ENCODE measurements around the gene RCAN2.

DNA sequence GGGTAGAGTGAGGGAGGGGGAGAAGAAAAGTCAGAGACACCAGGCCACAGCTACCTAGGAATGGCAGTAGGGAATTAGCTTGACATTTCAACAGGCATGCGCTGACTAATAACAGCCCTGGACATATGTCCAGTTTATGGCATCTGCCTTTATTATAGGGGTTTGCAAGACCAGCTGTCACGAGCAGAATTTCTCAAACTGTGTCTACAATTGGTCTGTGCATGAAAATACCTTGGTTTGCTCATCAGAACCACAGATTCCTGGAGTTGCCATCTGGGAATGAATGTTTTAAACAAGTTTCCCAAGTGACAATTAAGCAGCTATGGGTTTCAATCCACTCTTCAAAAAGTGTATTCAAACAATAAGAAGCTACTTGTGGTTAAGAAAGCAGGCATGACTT is 210.1 kb downstream of the RCAN2 start:
- TF ChIP-seq, protein P1, sequence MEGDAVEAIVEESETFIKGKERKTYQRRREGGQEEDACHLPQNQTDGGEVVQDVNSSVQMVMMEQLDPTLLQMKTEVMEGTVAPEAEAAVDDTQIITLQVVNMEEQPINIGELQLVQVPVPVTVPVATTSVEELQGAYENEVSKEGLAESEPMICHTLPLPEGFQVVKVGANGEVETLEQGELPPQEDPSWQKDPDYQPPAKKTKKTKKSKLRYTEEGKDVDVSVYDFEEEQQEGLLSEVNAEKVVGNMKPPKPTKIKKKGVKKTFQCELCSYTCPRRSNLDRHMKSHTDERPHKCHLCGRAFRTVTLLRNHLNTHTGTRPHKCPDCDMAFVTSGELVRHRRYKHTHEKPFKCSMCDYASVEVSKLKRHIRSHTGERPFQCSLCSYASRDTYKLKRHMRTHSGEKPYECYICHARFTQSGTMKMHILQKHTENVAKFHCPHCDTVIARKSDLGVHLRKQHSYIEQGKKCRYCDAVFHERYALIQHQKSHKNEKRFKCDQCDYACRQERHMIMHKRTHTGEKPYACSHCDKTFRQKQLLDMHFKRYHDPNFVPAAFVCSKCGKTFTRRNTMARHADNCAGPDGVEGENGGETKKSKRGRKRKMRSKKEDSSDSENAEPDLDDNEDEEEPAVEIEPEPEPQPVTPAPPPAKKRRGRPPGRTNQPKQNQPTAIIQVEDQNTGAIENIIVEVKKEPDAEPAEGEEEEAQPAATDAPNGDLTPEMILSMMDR (IDR thresholded peaks at IDR 0.05) = no peak
- no peak for TF ChIP-seq EZH2 (IDR thresholded peaks at IDR 0.05; ENCODE audit: borderline replicate concordance, insufficient read depth, low read depth, low read length, poor library complexity, severe bottlenecking)

All from B cell (primary cell).